HG02763 (cell line): Measurements from ENCODE around the gene ZDHHC7.

Experiments used
- ATAC-seq: cut with Tn5 transposase; IDR thresholded peaks from one replicate; pipeline ENCODE4 v1.9.1; 2021; ENCODE audit warnings: mild to moderate bottlenecking, moderate library complexity; ENCODE audit not compliant: unreplicated experiment

Gene ZDHHC7

DNA sequence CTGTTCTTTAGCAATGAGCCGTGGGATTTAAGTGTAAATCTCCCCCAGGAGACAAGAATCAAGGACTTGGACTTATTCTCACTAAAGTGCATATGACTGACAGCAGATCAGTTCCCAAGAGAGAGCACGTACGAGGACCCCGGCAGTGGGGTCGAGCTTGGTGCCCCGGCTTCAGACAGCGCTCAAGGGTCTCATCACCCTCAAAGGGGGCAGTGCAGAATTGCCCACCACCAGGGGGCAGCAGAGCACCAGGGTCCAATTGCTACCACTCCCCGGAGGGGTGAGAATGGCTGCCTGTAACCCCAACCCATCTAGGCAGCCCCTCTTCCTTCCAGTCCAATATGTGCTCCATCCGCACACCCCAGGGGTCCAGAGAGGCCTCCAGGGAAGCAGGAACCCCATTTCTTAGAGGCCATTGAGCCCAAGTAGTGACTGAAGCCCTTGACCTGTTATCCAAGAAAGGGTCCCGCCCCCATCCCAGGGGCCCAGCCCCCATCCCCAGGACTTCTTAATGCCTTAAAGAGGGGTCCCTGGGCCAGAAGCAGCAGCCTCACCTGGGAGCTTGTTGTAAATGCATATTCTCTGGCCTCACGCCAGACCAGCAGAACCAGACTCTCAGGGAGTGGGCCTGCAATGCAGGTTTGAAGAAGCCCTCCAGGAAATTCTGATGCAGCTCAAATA, 86.1 kb downstream of the ZDHHC7 start:
- no peak for ATAC-seq

DNA sequence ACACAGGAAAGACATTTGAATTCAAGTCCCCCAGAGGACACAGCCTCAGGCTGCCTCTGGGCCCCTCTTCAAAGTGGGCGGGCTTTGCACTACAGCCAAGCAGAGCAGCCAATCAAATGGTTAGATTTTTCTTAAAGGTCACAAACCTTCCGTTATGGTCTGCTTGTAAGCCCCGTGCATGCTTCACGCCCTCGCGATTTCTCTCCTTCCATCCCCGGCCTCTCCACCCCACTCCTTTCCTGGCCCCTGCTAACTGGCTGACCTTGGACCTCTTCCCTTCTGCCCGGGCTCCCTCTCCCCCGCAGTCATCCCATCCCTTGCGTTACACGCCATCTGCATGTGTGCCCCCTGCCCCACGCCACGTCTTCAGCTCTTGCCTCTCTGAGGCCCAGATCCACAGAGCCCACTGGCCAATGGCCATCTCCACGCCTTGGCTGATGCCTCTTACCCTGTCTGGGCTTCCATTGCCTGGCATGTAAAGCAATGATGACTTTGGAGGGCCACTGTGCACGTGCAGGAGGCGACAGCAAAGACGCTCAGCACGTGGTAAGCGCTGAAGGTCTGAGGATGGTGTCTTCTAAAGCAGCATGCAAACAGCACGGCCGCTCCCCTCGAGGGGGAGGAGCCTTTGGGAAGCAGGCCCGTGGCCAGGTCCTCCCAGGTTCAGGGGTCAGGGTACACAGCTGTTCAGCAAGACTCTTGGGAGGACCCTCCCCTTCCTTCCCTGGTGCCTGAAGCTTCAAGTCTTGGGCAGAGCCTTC, 86.8 kb downstream of the ZDHHC7 start:
- ATAC-seq: no peak
